ENCODE results near the gene UCK2.

Gene UCK2

DNA sequence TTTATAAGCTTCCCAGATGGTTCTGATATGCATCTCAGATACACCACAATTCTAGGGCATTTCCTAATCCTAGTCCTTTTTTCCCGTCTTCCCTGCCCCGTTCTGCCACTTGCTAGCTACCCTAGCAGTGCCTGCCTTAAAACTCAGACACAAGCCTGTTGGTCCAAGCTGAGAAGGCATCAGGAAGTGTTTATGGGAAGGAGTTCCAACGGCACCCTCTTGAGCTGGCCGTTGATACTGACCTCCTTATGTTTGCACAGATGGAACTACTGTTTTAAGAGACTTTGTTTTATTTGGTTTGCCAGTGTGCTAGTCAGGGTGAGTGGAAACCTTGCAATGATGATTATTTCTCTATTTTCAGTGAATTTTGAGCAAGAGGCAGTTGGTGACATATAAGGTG is 67.2 kb downstream of the UCK2 start:
- ATAC-seq: no peak

GRCh38 chr1:165895451-165895871 is 68.0 kb downstream of the UCK2 start:
- TF ChIP-seq ARNTL (CRISPR knock-in tag; IDR thresholded peaks at IDR 0.05; ENCODE audit: borderline replicate concordance, low read depth) (no peak), ISL1 (CRISPR knock-in tag; IDR thresholded peaks at IDR 0.05) (no peak)
- ATAC-seq: no peak

More for the DNA sequence above, 67.2 kb downstream of the UCK2 start:
- TF ChIP-seq ZNF70 (CRISPR knock-in tag; IDR thresholded peaks at IDR 0.05): no peak
- no peak for TF ChIP-seq RARB (CRISPR knock-in tag; IDR thresholded peaks at IDR 0.05)
- TF ChIP-seq, protein P1, sequence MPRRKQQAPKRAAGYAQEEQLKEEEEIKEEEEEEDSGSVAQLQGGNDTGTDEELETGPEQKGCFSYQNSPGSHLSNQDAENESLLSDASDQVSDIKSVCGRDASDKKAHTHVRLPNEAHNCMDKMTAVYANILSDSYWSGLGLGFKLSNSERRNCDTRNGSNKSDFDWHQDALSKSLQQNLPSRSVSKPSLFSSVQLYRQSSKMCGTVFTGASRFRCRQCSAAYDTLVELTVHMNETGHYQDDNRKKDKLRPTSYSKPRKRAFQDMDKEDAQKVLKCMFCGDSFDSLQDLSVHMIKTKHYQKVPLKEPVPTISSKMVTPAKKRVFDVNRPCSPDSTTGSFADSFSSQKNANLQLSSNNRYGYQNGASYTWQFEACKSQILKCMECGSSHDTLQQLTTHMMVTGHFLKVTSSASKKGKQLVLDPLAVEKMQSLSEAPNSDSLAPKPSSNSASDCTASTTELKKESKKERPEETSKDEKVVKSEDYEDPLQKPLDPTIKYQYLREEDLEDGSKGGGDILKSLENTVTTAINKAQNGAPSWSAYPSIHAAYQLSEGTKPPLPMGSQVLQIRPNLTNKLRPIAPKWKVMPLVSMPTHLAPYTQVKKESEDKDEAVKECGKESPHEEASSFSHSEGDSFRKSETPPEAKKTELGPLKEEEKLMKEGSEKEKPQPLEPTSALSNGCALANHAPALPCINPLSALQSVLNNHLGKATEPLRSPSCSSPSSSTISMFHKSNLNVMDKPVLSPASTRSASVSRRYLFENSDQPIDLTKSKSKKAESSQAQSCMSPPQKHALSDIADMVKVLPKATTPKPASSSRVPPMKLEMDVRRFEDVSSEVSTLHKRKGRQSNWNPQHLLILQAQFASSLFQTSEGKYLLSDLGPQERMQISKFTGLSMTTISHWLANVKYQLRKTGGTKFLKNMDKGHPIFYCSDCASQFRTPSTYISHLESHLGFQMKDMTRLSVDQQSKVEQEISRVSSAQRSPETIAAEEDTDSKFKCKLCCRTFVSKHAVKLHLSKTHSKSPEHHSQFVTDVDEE (CRISPR knock-in tag; IDR thresholded peaks at IDR 0.05): no peak
- no peak for TF ChIP-seq ARNTL (CRISPR knock-in tag; IDR thresholded peaks at IDR 0.05; ENCODE audit: borderline replicate concordance, low read depth)
- TF ChIP-seq, protein P2, sequence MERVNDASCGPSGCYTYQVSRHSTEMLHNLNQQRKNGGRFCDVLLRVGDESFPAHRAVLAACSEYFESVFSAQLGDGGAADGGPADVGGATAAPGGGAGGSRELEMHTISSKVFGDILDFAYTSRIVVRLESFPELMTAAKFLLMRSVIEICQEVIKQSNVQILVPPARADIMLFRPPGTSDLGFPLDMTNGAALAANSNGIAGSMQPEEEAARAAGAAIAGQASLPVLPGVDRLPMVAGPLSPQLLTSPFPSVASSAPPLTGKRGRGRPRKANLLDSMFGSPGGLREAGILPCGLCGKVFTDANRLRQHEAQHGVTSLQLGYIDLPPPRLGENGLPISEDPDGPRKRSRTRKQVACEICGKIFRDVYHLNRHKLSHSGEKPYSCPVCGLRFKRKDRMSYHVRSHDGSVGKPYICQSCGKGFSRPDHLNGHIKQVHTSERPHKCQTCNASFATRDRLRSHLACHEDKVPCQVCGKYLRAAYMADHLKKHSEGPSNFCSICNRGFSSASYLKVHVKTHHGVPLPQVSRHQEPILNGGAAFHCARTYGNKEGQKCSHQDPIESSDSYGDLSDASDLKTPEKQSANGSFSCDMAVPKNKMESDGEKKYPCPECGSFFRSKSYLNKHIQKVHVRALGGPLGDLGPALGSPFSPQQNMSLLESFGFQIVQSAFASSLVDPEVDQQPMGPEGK (CRISPR knock-in tag; IDR thresholded peaks at IDR 0.05; ENCODE audit: borderline replicate concordance): no peak
- TF ChIP-seq ZC3H10 (CRISPR knock-in tag; IDR thresholded peaks at IDR 0.05): no peak
- TF ChIP-seq, protein P3, sequence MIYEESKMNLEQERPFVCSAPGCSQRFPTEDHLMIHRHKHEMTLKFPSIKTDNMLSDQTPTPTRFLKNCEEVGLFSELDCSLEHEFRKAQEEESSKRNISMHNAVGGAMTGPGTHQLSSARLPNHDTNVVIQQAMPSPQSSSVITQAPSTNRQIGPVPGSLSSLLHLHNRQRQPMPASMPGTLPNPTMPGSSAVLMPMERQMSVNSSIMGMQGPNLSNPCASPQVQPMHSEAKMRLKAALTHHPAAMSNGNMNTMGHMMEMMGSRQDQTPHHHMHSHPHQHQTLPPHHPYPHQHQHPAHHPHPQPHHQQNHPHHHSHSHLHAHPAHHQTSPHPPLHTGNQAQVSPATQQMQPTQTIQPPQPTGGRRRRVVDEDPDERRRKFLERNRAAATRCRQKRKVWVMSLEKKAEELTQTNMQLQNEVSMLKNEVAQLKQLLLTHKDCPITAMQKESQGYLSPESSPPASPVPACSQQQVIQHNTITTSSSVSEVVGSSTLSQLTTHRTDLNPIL (CRISPR knock-in tag; IDR thresholded peaks at IDR 0.05; ENCODE audit: low read depth): no peak
- no peak for TF ChIP-seq ZFP30 (CRISPR knock-in tag; IDR thresholded peaks at IDR 0.05)
- no peak for TF ChIP-seq OSR1 (CRISPR knock-in tag; IDR thresholded peaks at IDR 0.05)
- TF ChIP-seq, protein P4, sequence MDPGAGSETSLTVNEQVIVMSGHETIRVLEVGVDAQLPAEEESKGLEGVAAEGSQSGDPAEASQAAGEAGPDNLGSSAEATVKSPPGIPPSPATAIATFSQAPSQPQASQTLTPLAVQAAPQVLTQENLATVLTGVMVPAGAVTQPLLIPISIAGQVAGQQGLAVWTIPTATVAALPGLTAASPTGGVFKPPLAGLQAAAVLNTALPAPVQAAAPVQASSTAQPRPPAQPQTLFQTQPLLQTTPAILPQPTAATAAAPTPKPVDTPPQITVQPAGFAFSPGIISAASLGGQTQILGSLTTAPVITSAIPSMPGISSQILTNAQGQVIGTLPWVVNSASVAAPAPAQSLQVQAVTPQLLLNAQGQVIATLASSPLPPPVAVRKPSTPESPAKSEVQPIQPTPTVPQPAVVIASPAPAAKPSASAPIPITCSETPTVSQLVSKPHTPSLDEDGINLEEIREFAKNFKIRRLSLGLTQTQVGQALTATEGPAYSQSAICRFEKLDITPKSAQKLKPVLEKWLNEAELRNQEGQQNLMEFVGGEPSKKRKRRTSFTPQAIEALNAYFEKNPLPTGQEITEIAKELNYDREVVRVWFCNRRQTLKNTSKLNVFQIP (CRISPR knock-in tag; IDR thresholded peaks at IDR 0.05; ENCODE audit: borderline replicate concordance, low read depth): no peak
- TF ChIP-seq GLIS3 (CRISPR knock-in tag; IDR thresholded peaks at IDR 0.05): no peak
- no peak for TF ChIP-seq ESRRG (CRISPR knock-in tag; IDR thresholded peaks at IDR 0.05)
- TF ChIP-seq ZNF8 (CRISPR knock-in tag; IDR thresholded peaks at IDR 0.05): no peak
- no peak for TF ChIP-seq TOX (CRISPR knock-in tag; IDR thresholded peaks at IDR 0.05; ENCODE audit: borderline replicate concordance)
- no peak for TF ChIP-seq SNAI2 (CRISPR knock-in tag; IDR thresholded peaks at IDR 0.05)
- no peak for TF ChIP-seq PPARA (CRISPR knock-in tag; IDR thresholded peaks at IDR 0.05; ENCODE audit: borderline replicate concordance)

GRCh38 chr1:165896277-165896676 is 68.9 kb downstream of the UCK2 start:
- ATAC-seq: peak; percentile 67
- TF ChIP-seq RARB (CRISPR knock-in tag; IDR thresholded peaks at IDR 0.05) (no peak), GLIS3 (CRISPR knock-in tag; IDR thresholded peaks at IDR 0.05) (no peak), ESRRG (CRISPR knock-in tag; IDR thresholded peaks at IDR 0.05) (no peak), ZNF8 (CRISPR knock-in tag; IDR thresholded peaks at IDR 0.05) (no peak), OSR1 (CRISPR knock-in tag; IDR thresholded peaks at IDR 0.05) (no peak), ZNF70 (CRISPR knock-in tag; IDR thresholded peaks at IDR 0.05) (no peak), ZFP30 (CRISPR knock-in tag; IDR thresholded peaks at IDR 0.05) (no peak), ARNTL (CRISPR knock-in tag; IDR thresholded peaks at IDR 0.05; ENCODE audit: borderline replicate concordance, low read depth) (no peak), ZFP3 (CRISPR knock-in tag; IDR thresholded peaks at IDR 0.05) (no peak), ZC3H10 (CRISPR knock-in tag; IDR thresholded peaks at IDR 0.05) (no peak), TOX (CRISPR knock-in tag; IDR thresholded peaks at IDR 0.05; ENCODE audit: borderline replicate concordance) (no peak), PPARA (CRISPR knock-in tag; IDR thresholded peaks at IDR 0.05; ENCODE audit: borderline replicate concordance) (no peak), CSRNP3 (CRISPR knock-in tag; IDR thresholded peaks at IDR 0.05) (no peak), ISL1 (CRISPR knock-in tag; IDR thresholded peaks at IDR 0.05) (no peak), SNAI2 (CRISPR knock-in tag; IDR thresholded peaks at IDR 0.05) (no peak)
- TF ChIP-seq, protein P1 (CRISPR knock-in tag; IDR thresholded peaks at IDR 0.05): no peak
- TF ChIP-seq, protein P2 (CRISPR knock-in tag; IDR thresholded peaks at IDR 0.05; ENCODE audit: borderline replicate concordance): no peak
- TF ChIP-seq, protein P4 (CRISPR knock-in tag; IDR thresholded peaks at IDR 0.05; ENCODE audit: borderline replicate concordance, low read depth): no peak
